Heart left ventricle (tissue), 16 donors: Measurements from ENCODE around the gene GDF10. TPM values are rescaled to one million over a fixed set of nuclear protein-coding genes. Genes with fewer than 3 reads are reported as not detected.

ENCODE experiments used
- ATAC-seq, 4 donors: fragments of 200-7000 bp; cut with Tn5 transposase; one replicate each; pipeline ENCODE4 v1.9.1; 2020 to 2022; ENCODE audit warnings: moderate library complexity in 4 of 4, mild to moderate bottlenecking in 3 of 4, moderate number of reproducible peaks in 1 of 4
- DNase-seq, 5 donors: peaks; one replicate each; pipeline ENCODE4 v3.0.0-alpha.2; 2020
- H3K27ac ChIP-seq, 12 donors: fragments of 200-600 bp; sonication (generic) in 4 of 12; one replicate each; pipeline versions ENCODE4 v1.5.0 to v1.8.0; 2016 to 2022; ENCODE audit warnings: mild to moderate bottlenecking in 2 of 12
- H3K27me3 ChIP-seq, 9 donors: fragments of 200-600 bp; sonication (generic) in 2 of 9; one replicate each; pipeline versions ENCODE4 v1.5.1 to v1.8.0; 2016 to 2022; ENCODE audit warnings: mild to moderate bottlenecking in 3 of 9
- H3K36me3 ChIP-seq, 9 donors: fragments of 200-600 bp; sonication (generic) in 2 of 9; one replicate each; pipeline versions ENCODE4 v1.5.0 to v1.8.0; 2018 to 2022; ENCODE audit warnings: mild to moderate bottlenecking in 2 of 9
- H3K4me1 ChIP-seq, 12 donors: fragments of 200-600 bp; sonication (generic) in 4 of 12; one replicate each; pipeline versions ENCODE4 v1.5.0 to v1.8.0; 2016 to 2022; ENCODE audit warnings: mild to moderate bottlenecking in 3 of 12
- H3K4me3 ChIP-seq, 12 donors: fragments of 200-600 bp; sonication (generic) in 4 of 12; one replicate each; pipeline versions ENCODE4 v1.5.0 to v1.8.0; 2017 to 2022; ENCODE audit warnings: mild to moderate bottlenecking in 9 of 12, moderate library complexity in 4 of 12
- H3K9me3 ChIP-seq, 12 donors: fragments of 200-600 bp; sonication (generic) in 4 of 12; one replicate each; pipeline versions ENCODE4 v1.5.0 to v1.8.0; 2016 to 2022; ENCODE audit warnings: mild to moderate bottlenecking in 1 of 12
- CTCF ChIP-seq, 12 donors: fragments of 200-600 bp; sonication (generic) in 4 of 12; IDR thresholded peaks; one replicate each; pipeline versions ENCODE4 v1.5.0 to v1.8.0; 2018 to 2022; ENCODE audit warnings: antibody characterized with exemption in 12 of 12, mild to moderate bottlenecking in 5 of 12
- POLR2A ChIP-seq, 2 donors: fragments of 450-650 bp; IDR thresholded peaks; one replicate each; pipeline ENCODE4 v1.6.1; 2017; ENCODE audit warnings: antibody characterized with exemption in 2 of 2, mild to moderate bottlenecking in 2 of 2, moderate library complexity in 2 of 2
- WGBS, 4 donors: extraction: QIAGEN DNeasy Blood & Tissue Kit in 2 of 4; methylation state at CpG; one replicate each; pipeline versions ENCODE4 v1.1.5 to v1.1.7; 2013 to 2018; 5-methylcytosine and 5-hydroxymethylcytosine counted together
- intact Hi-C, 10 donors: fragments of 100-400 bp; cut with DNase I; formaldehyde crosslinking; loops; one replicate each; pipeline versions ENCODE4 v1.11.1 to v1.14.2; 2022
- polyA plus RNA-seq, 2 donors: library from polyadenylated mRNA; stranded (reverse); fragments of 200-250 nt; gene quantifications; one replicate each; pipeline ENCODE4 v1.2.3, GENCODE V29; 2013
- total RNA-seq, 9 donors: library from RNA; depleted of rRNA in 2 of 9; stranded (reverse); fragments of >200 nt in 2 of 9; fragmentation: NEBNext Ultra II Directional in 3 of 9; extraction: Animal tissue kit (Norgen Biotek cat#: 25700) in 3 of 9; gene quantifications; one replicate each; pipeline versions ENCODE4 v1.1.0 to v1.2.4, GENCODE V29; 2016 to 2023
- donor health status: ischemic (EF 13 %, LVEDD 7.1; RV severe dilation, severe dysfunction).
- donor health status: healthy with polysubstance abuse.
- donor health status: DM: no; HTN: yes; CAD: no.
- donor health status: DM: no; HTN: no; CAD: no.
- donor health status: ischemic (EF 25% LVEDD 6.9; RV normal size, moderate dysfunction).
- donor health status: ischemic (EF 25% LVEDD 5.7; RV mildly dilated, moderate dysfunction).
- donor health status: healthy.
- donor health status: DM: yes; HTN: yes; CAD: no.
- donor health status: ischemic (EF 35%, LVEDD 5.7; RV mildly dilated, moderate dysfunction).
- donor health status: nonischemic (EF 11% LVEDD 7.7; RV severe dilation, severe dysfunction).
- donor health status: DM: yes; HTN: yes; CAD: no.
- donor health status: PGD.
- donor health status: ischemic (EF 29% LVEDD 5.4; RV normal size, mild dysfunction).
- donor health status: nonischemic (EF 23%, LVEDD 6.1; RV moderate dilation, normal function).

Gene GDF10
- total and polyA plus RNA-seq, 11 donors: 0.19 to 1.6 (median 0.30) TPM; not detected in 3

- no peak for ATAC-seq
Observed at GRCh38 chr10:47354900-47355299, 54.9 kb downstream of the GDF10 start.

GRCh38 chr10:47356708-47357107 lies 56.7 kb downstream of the GDF10 start:
- Histone ChIP-seq H3K36me3 (no peaks in the 10 kb centered on the region), H3K4me1 (peaks cover 0 to 13% (median 0%) of the 10 kb centered on the region in 12 donors), H3K27ac (no peak overlapping the region), H3K9me3 (no peaks in the 10 kb centered on the region), H3K27me3 (peaks cover 0 to 5% (median 0%) of the 10 kb centered on the region in 9 donors), H3K4me3 (no peak overlapping the region)
- DNase-seq: no peak
- 74 to 83% (median 82%) methylated on average over 5 of the region's 5 CpGs for WGBS, 4 donors
- intact Hi-C loops: no loop called here
- no peak for TF ChIP-seq POLR2A (IDR thresholded peaks at IDR 0.05)
- TF ChIP-seq CTCF (IDR thresholded peaks at IDR 0.05): no peak
- ATAC-seq: no peak

More at GRCh38 chr10:47354900-47355299, 54.9 kb downstream of the GDF10 start:
- Histone ChIP-seq H3K36me3 (no peaks in the 10 kb centered on the region), H3K9me3 (no peaks in the 10 kb centered on the region), H3K4me3 (no peak overlapping the region), H3K4me1 (no peaks in the 10 kb centered on the region), H3K27ac (no peak overlapping the region), H3K27me3 (peaks cover 0 to 5% (median 0%) of the 10 kb centered on the region in 9 donors)
- TF ChIP-seq POLR2A (IDR thresholded peaks at IDR 0.05): no peak
- intact Hi-C loops: no loop called here
- DNase-seq: no peak
- 79 to 88% (median 80%) methylated on average over 1 of the region's 1 CpG for WGBS, 4 donors

GRCh38 chr10:47357131-47357582 lies 57.2 kb downstream of the GDF10 start:
- ATAC-seq: no peak
- Histone ChIP-seq H3K4me3 (no peak overlapping the region), H3K9me3 (no peaks in the 10 kb centered on the region), H3K36me3 (no peaks in the 10 kb centered on the region), H3K4me1 (peaks cover 0 to 13% (median 0%) of the 10 kb centered on the region in 12 donors), H3K27ac (no peak overlapping the region), H3K27me3 (peaks cover 0 to 4% (median 0%) of the 10 kb centered on the region in 9 donors)
- intact Hi-C loops: no loop called here
- TF ChIP-seq CTCF (IDR thresholded peaks at IDR 0.05) (no peak), POLR2A (IDR thresholded peaks at IDR 0.05) (no peak)
- DNase-seq: no peak
- WGBS, 4 donors: 92 to 97% (median 96%) methylated on average over 2 to 12 of the region's 12 CpGs

GRCh38 chr10:47357911-47358310 lies 57.9 kb downstream of the GDF10 start:
- Histone ChIP-seq H3K36me3 (no peaks in the 10 kb centered on the region), H3K9me3 (no peaks in the 10 kb centered on the region), H3K4me1 (peaks cover 0 to 13% (median 0%) of the 10 kb centered on the region in 12 donors), H3K27ac (no peak overlapping the region), H3K27me3 (no peaks in the 10 kb centered on the region), H3K4me3 (no peak overlapping the region)
- TF ChIP-seq CTCF (IDR thresholded peaks at IDR 0.05): no peak
- TF ChIP-seq POLR2A (IDR thresholded peaks at IDR 0.05): no peak
- WGBS, 4 donors: 89 to 97% (median 93%) methylated on average over 3 of the region's 3 CpGs
- intact Hi-C loops: no loop called here
- ATAC-seq (no peak), DNase-seq (no peak)

GRCh38 chr10:47358457-47358856 lies 58.5 kb downstream of the GDF10 start:
- Histone ChIP-seq H3K27ac (no peak overlapping the region), H3K4me3 (no peak overlapping the region), H3K27me3 (no peaks in the 10 kb centered on the region), H3K4me1 (peaks cover 0 to 13% (median 0%) of the 10 kb centered on the region in 12 donors), H3K36me3 (no peaks in the 10 kb centered on the region), H3K9me3 (no peaks in the 10 kb centered on the region)
- intact Hi-C loops: no loop called here
- DNase-seq (no peak), ATAC-seq (no peak)
- WGBS, 4 donors: 81 to 88% (median 86%) methylated on average over 3 of the region's 3 CpGs
- TF ChIP-seq CTCF (IDR thresholded peaks at IDR 0.05): no peak
- no peak for TF ChIP-seq POLR2A (IDR thresholded peaks at IDR 0.05)
